GM12878 (cell line): ENCODE measurements around the gene C1orf210. TPM values are rescaled to one million over a fixed set of nuclear protein-coding genes. Genes with fewer than 3 reads are reported as not detected.

Experiments used
- ATAC-seq: fragments of 200-7000 bp; cut with Tn5 transposase; 3 replicates; pipeline ENCODE4 v1.9.1; 2020; ENCODE audit warnings: mild to moderate bottlenecking, moderate library complexity
- BruUV-seq: library from RNA; stranded (reverse); fragments of 400-500 nt; replicated peaks from 2 replicates; lab custom pipeline; 2021; lab: Mats Ljungman, UMichigan
- CTCF ChIA-PET: fragments of 300-600 bp; sonication (Branson Sonifier 250); formaldehyde crosslinking; extraction: SDS; loops from one replicate; lab custom pipeline; 2021; ENCODE audit warnings: inconsistent platforms; lab: Yijun Ruan, JAX
- POLR2A ChIA-PET: fragments of 350-600 bp; formaldehyde crosslinking; extraction: SDS; loops from one replicate; lab custom pipeline; 2021; ENCODE audit warnings: inconsistent platforms; lab: Charles Lee
- RAD21 ChIA-PET: fragments of 300-600 bp; sonication (Branson Sonifier 250); formaldehyde crosslinking; loops from one replicate; lab custom pipeline; 2023; ENCODE audit warnings: antibody characterized with exemption; ENCODE audit not compliant: unreplicated experiment; lab: Charles Lee
- SMC1A ChIA-PET: fragments of 300-600 bp; sonication (Branson Sonifier 250); formaldehyde crosslinking; loops from one replicate; lab custom pipeline; 2023; ENCODE audit not compliant: unreplicated experiment, uncharacterized antibody; lab: Charles Lee
- DNase-seq: peaks from one replicate; pipeline ENCODE4 v3.0.0-alpha.2; 2011; ENCODE audit warnings: low read depth, low spot score
- FAIRE-seq: peaks from 3 replicates; lab custom pipeline; 2011; peaks lifted over from hg19 to GRCh38; lab: Jason Lieb, UNC
- H2AFZ ChIP-seq: 2 replicates; pipeline ENCODE4 v1.6.0; 2011; ENCODE audit warnings: low read depth, low read length, control low read depth; ENCODE audit not compliant: control insufficient read depth
- H3K27ac ChIP-seq: 2 replicates; pipeline ENCODE4 v1.5.1; 2011; ENCODE audit warnings: control low read depth; ENCODE audit not compliant: control insufficient read depth, insufficient read depth
- H3K27me3 ChIP-seq, 2 experiments: replicated peaks in 1 of 2; 2 replicates each; pipeline versions ENCODE4 v1.6.0 to v1.6.1; 2011; ENCODE audit warnings: low read length in 1 of 2; ENCODE audit not compliant: control insufficient read depth in 2 of 2, insufficient read depth in 2 of 2
- H3K36me3 ChIP-seq, 2 experiments: 2 replicates each; pipeline ENCODE4 v1.5.1; 2011; ENCODE audit warnings: low read length in 1 of 2; ENCODE audit not compliant: control insufficient read depth in 2 of 2, insufficient read depth in 2 of 2
- H3K4me1 ChIP-seq: 2 replicates; pipeline ENCODE4 v1.6.1; 2011; ENCODE audit warnings: mild to moderate bottlenecking, low read length, moderate library complexity, mixed read lengths; ENCODE audit not compliant: control insufficient read depth, insufficient read depth
- H3K4me2 ChIP-seq: 2 replicates; pipeline ENCODE4 v1.6.0; 2011; ENCODE audit warnings: control low read depth; ENCODE audit not compliant: control insufficient read depth, insufficient read depth
- H3K4me3 ChIP-seq: fragments of 200-600 bp; sonication (generic); 2 replicates; pipeline ENCODE4 v1.5.1; 2016
- H3K79me2 ChIP-seq: 2 replicates; pipeline ENCODE4 v1.6.0; 2011; ENCODE audit warnings: low read length; ENCODE audit not compliant: control insufficient read depth, insufficient read depth
- H3K9ac ChIP-seq: 2 replicates; pipeline ENCODE4 v1.8.0; 2011; ENCODE audit warnings: low read length, control low read depth, mixed read lengths; ENCODE audit not compliant: control insufficient read depth, insufficient read depth
- H3K9me3 ChIP-seq: replicated peaks from 3 replicates; pipeline ENCODE4 v1.5.1; 2011; ENCODE audit warnings: mild to moderate bottlenecking, low read length; ENCODE audit not compliant: control insufficient read depth, insufficient read depth
- H4K20me1 ChIP-seq: 2 replicates; pipeline ENCODE4 v1.6.0; 2011; ENCODE audit not compliant: control insufficient read depth, insufficient read depth
- BCL11A ChIP-seq: IDR thresholded peaks from 2 replicates; pipeline ENCODE4 v1.6.1; 2011; ENCODE audit warnings: low read depth, low read length
- E2F8 ChIP-seq: fragments of 450-650 bp; IDR thresholded peaks from 2 replicates; pipeline ENCODE4 v1.6.1; 2018; ENCODE audit warnings: mild to moderate bottlenecking, low read depth, moderate library complexity; ENCODE audit not compliant: partially characterized antibody
- FOXM1 ChIP-seq: IDR thresholded peaks from 2 replicates; pipeline ENCODE4 v1.6.1; 2012; ENCODE audit warnings: low read depth, mild to moderate bottlenecking, inconsistent platforms, low read length, moderate library complexity
- SRF ChIP-seq, 2 experiments: IDR thresholded peaks; 2 replicates each; pipeline ENCODE4 v1.6.1; 2011; ENCODE audit warnings: low read depth in 2 of 2, low read length in 2 of 2, mild to moderate bottlenecking in 1 of 2, moderate library complexity in 1 of 2
- TARDBP ChIP-seq: IDR thresholded peaks from 2 replicates; pipeline ENCODE4 v1.6.1; 2016; ENCODE audit warnings: borderline replicate concordance
- TCF12 ChIP-seq: IDR thresholded peaks from 2 replicates; pipeline ENCODE4 v1.6.1; 2011; ENCODE audit warnings: low read depth, mild to moderate bottlenecking, low read length
- ZBTB11 ChIP-seq: fragments of 450-650 bp; formaldehyde crosslinking; IDR thresholded peaks from 2 replicates; pipeline ENCODE4 v1.5.0; 2022; ENCODE audit warnings: mild to moderate bottlenecking, missing genetic modification characterization
- ZBTB40 ChIP-seq: fragments of 450-650 bp; IDR thresholded peaks from 2 replicates; pipeline ENCODE4 v1.6.1; 2016; ENCODE audit warnings: mild to moderate bottlenecking, moderate library complexity, borderline replicate concordance
- WGBS: methylation state at CpG from one replicate; pipeline ENCODE4 v1.1.6; 2016; ENCODE audit warnings: low lambda C conversion rate; ENCODE audit not compliant: insufficient replicate concordance, insufficient coverage; ENCODE audit errors: missing lambda C conversion rate; 5-methylcytosine and 5-hydroxymethylcytosine counted together
- in situ Hi-C: fragments of 300-500 bp; cut with MboI; formaldehyde crosslinking; loops from 9 replicates; pipeline ENCODE4 v1.14.3; 2018; ENCODE audit warnings: mixed read lengths
- intact Hi-C: fragments of 100-400 bp; cut with micrococcal nuclease; formaldehyde crosslinking; loops from one replicate; pipeline ENCODE4 v1.14.2; 2022; ENCODE audit not compliant: unreplicated experiment
- polyA plus RNA-seq, 11 experiments: library from polyadenylated mRNA; depleted of rRNA in 4 of 11; unstranded in 6 of 11; stranded (reverse) in 5 of 11; fragments of >200 nt; fragmentation: Nextera tagmentation in 4 of 11; fragmentation: Illumina TruSeq in 1 of 11; extraction: Ambion mirVana in 4 of 11; extraction: Trizol in 1 of 11; gene quantifications; 1 replicate in 1 of 11; 2 replicates in 10 of 11; pipeline versions ENCODE4 v1.2.1 to v1.2.3, GENCODE V29; 2011 to 2016; ENCODE audit warnings: inconsistent platforms in 2 of 11, missing spikeins in 2 of 11, low read depth in 1 of 11
- total RNA-seq, 4 experiments: library from RNA; depleted of rRNA in 3 of 4; stranded (reverse); fragments of >200 nt in 3 of 4; fragmentation: Illumina TruSeq in 1 of 4; extraction: Trizol in 1 of 4; gene quantifications; 2 replicates each; pipeline versions ENCODE4 v1.2.1 to v1.2.3, GENCODE V29; 2013 to 2021
- TF ChIP-seq, protein P1 (sequence below): IDR thresholded peaks from 2 replicates; pipeline ENCODE4 v1.6.1; 2012; ENCODE audit warnings: low read depth, low read length, improper control_type of control experiment

Gene C1orf210
- total and polyA plus RNA-seq, 10 of the 15 experiments (the other 5 are each of a cell fraction or from before 2014, with no cell fraction given), result 0.07 TPM; not detected in 9

DNA sequence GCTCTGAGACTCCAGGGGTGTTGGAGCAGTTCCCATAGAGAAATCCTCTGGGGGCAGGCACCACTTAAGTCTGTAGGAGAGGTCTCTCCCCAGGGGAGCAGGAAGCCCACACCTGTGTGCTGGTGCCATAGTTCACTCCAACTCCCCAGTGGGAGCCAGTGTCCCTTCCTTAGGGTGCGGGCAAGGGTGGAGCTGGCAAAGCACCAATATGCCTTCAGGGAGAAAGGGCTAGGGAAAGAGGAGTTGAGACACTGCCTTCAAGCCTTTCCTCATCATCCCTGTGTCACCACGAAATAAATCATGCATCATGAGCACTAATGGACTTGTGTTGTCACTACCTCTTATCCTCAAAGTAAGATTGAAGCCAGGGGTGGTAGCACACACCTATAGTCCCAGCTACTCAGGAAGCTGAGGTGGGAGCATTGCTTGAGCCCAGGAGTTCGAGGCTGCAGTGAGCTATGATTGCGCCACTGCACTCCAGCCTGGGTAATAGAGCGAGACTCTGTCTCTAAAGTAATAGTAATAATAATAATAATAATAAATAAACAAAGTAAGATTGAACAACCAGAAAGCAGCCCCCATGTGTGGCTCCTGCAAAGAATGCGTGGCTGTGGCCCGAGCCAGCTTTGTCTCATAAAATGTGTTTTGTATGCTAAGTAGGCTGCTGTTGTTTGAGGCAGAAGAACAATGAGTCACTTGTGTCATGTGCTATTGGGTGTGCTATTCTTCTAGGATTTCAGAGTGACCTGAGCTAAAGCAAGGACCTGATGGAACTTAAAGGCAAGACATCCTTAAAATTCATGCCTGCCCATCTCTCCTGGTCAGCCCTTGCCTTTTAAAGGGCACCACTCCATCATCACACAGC is 8.7 kb upstream of the C1orf210 start:
- in situ Hi-C loops, result no loop called here
- RAD21 ChIA-PET, result interaction anchor here (1.3 to 4.7 kb wide), 7 partner anchors 13 to 96 kb away, joined by 3 to 30 read pairs (median 6); partner anchors contain the start of gene CDC20
- SMC1A ChIA-PET, result interaction anchor here (1.2 to 5.9 kb wide), 8 partner anchors 13 to 74 kb away, joined by 3 to 40 read pairs (median 4); partner anchors contain the start of genes CDC20 and ELOVL1
- WGBS, result 69% methylated on average over 7 of the region's 7 CpGs
- Histone ChIP-seq H3K27ac (no peak overlapping the region), H3K4me1 (peaks cover 13% of the 10 kb centered on the region), H3K36me3 (no peaks in the 10 kb centered on the region), H4K20me1 (no peaks in the 10 kb centered on the region), H2AFZ (no peak overlapping the region), H3K9ac (no peak overlapping the region), H3K9me3 (no peaks in the 10 kb centered on the region), H3K79me2 (no peaks in the 10 kb centered on the region), H3K4me2 (no peak overlapping the region), H3K4me3 (no peak overlapping the region), H3K27me3 (no peaks in the 10 kb centered on the region)
- no peak for ATAC-seq
- CTCF ChIA-PET, result interaction anchor here (1.2 to 4.3 kb wide), 4 partner anchors 8 to 55 kb away, joined by 3 to 19 read pairs (median 5); partner anchors contain the start of gene C1orf210
- POLR2A ChIA-PET, result interaction anchor here (1.4 to 3.0 kb wide), 3 partner anchors 8 to 55 kb away, joined by 3 to 11 read pairs (median 4); partner anchors contain the start of gene C1orf210
- no TSS peak for BruUV-seq
- intact Hi-C loops, result loop anchor here (2.0 kb wide), 1 partner anchor 55 kb away; no protein-coding TSS in a partner anchor
- FAIRE-seq, result no peak
- DNase-seq, result no peak
- TF ChIP-seq TCF12, result no peak
- TF ChIP-seq ZBTB40, result no peak
- no peak for TF ChIP-seq E2F8
- TF ChIP-seq TARDBP, result no peak
- TF ChIP-seq FOXM1, result no peak
- TF ChIP-seq SRF (IDR thresholded peaks at IDR 0.05; ENCODE audit: low read depth in 2 of 2, low read length in 2 of 2), result no peak
- TF ChIP-seq, protein P1, sequence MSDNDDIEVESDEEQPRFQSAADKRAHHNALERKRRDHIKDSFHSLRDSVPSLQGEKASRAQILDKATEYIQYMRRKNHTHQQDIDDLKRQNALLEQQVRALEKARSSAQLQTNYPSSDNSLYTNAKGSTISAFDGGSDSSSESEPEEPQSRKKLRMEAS, result no peak
- TF ChIP-seq ZBTB11 (CRISPR knock-in tag), result no peak
- no peak for TF ChIP-seq BCL11A
